Measurements from ENCODE around the gene UBE2H. TPM values are rescaled to one million over a fixed set of nuclear protein-coding genes. Genes with fewer than 3 reads are reported as not detected.
A peak's percentile ranks its signal among the peaks of the same experiment; 100 is the strongest.
"Not testable (repeated sequence)": the region's sequence is repeated elsewhere in the genome, so short reads cannot be mapped to it uniquely, and the experiment has no call there.

Gene UBE2H
- total RNA-seq, 1 donor from 2014 or later: 228 TPM

GRCh38 chr7:129829737-129830631, 122.8 kb downstream of the UBE2H start:
- DNase-seq (ENCODE audit: low spot score): no peak
- intact Hi-C loops (cut with DNase I): loop anchor here (2.0 to 10.0 kb wide), 5 partner anchors 33 to 465 kb away; no protein-coding TSS in a partner anchor

- no peak for DNase-seq (ENCODE audit: low spot score)
- intact Hi-C loops (cut with DNase I): loop anchor here (10.0 kb wide), 1 partner anchor 464 kb away; no protein-coding TSS in a partner anchor
Measured at GRCh38 chr7:129828989-129829736, 123.6 kb downstream of the UBE2H start.

- intact Hi-C loops (cut with DNase I): loop anchor here (10.0 kb wide), 1 partner anchor 463 kb away; no protein-coding TSS in a partner anchor
- no peak for DNase-seq (ENCODE audit: low spot score)
Measured at GRCh38 chr7:129828078-129828762, 124.5 kb downstream of the UBE2H start.

- intact Hi-C loops (cut with DNase I): loop anchor here (10.0 kb wide), 1 partner anchor 463 kb away; no protein-coding TSS in a partner anchor
- no peak for DNase-seq (ENCODE audit: low spot score)
Measured at GRCh38 chr7:129827467-129827990, 125.2 kb downstream of the UBE2H start.

- intact Hi-C loops (cut with DNase I): loop anchor here (10.0 kb wide), 1 partner anchor 462 kb away; no protein-coding TSS in a partner anchor
- not testable (repeated sequence) for DNase-seq (ENCODE audit: low spot score)
Measured at GRCh38 chr7:129826895-129827294, 125.9 kb downstream of the UBE2H start.

- intact Hi-C loops (cut with DNase I): loop anchor here (2.0 to 10.0 kb wide), 2 partner anchors 213 to 461 kb away; no protein-coding TSS in a partner anchor
Measured at GRCh38 chr7:129825209-129825970, 127.4 kb downstream of the UBE2H start.

GRCh38 chr7:129824291-129825208, 128.2 kb downstream of the UBE2H start:
- DNase-seq (ENCODE audit: low spot score): no peak
- intact Hi-C loops (cut with DNase I): loop anchor here (2.0 to 10.0 kb wide), 3 partner anchors 157 to 460 kb away; no protein-coding TSS in a partner anchor

More at GRCh38 chr7:129825209-129825970, 127.4 kb downstream of the UBE2H start:
- DNase-seq (ENCODE audit: low spot score): peak; percentile 96

- not testable (repeated sequence) for DNase-seq (ENCODE audit: low spot score)
- intact Hi-C loops (cut with DNase I): loop anchor here (5.0 to 10.0 kb wide), 2 partner anchors 156 to 458 kb away; no protein-coding TSS in a partner anchor
Measured at GRCh38 chr7:129823143-129823542, 129.6 kb downstream of the UBE2H start.

GRCh38 chr7:129821476-129821875, 131.3 kb downstream of the UBE2H start:
- intact Hi-C loops (cut with DNase I): loop anchor here (5.0 to 10.0 kb wide), 2 partner anchors 154 to 457 kb away; no protein-coding TSS in a partner anchor
- DNase-seq (ENCODE audit: low spot score): no peak

- intact Hi-C loops (cut with DNase I): no loop called here
- DNase-seq (ENCODE audit: low spot score): no peak
Measured at GRCh38 chr7:129816742-129817141, 136.0 kb downstream of the UBE2H start.

- intact Hi-C loops (cut with DNase I): no loop called here
- no peak for DNase-seq (ENCODE audit: low spot score)
Measured at GRCh38 chr7:129807863-129808262, 144.9 kb downstream of the UBE2H start.

- no peak for DNase-seq (ENCODE audit: low spot score)
- intact Hi-C loops (cut with DNase I): no loop called here
Measured at GRCh38 chr7:129804890-129805719, 147.7 kb downstream of the UBE2H start.

- intact Hi-C loops (cut with DNase I): no loop called here
- DNase-seq (ENCODE audit: low spot score): no peak
Measured at GRCh38 chr7:129804111-129804889, 148.5 kb downstream of the UBE2H start.

GRCh38 chr7:129803546-129804081, 149.1 kb downstream of the UBE2H start:
- intact Hi-C loops (cut with DNase I): no loop called here

GRCh38 chr7:129801882-129802281, 150.9 kb downstream of the UBE2H start:
- intact Hi-C loops (cut with DNase I): no loop called here
- DNase-seq (ENCODE audit: low spot score): no peak

More at GRCh38 chr7:129803546-129804081, 149.1 kb downstream of the UBE2H start:
- no peak for DNase-seq (ENCODE audit: low spot score)
